Ishikawa (cell line): ENCODE measurements around the gene KRTAP25-1.

Source experiments
- CEBPB ChIP-seq: IDR thresholded peaks from 2 replicates; pipeline ENCODE4 v1.6.1; 2012
- CREB1 ChIP-seq: IDR thresholded peaks from 2 replicates; pipeline ENCODE4 v1.6.1; 2012; ENCODE audit warnings: low read depth
- EGR1 ChIP-seq: IDR thresholded peaks from 2 replicates; pipeline ENCODE4 v1.6.1; 2012
- EP300 ChIP-seq: IDR thresholded peaks from 2 replicates; pipeline ENCODE4 v1.6.1; 2012; ENCODE audit warnings: borderline replicate concordance
- FOXM1 ChIP-seq: IDR thresholded peaks from 2 replicates; pipeline ENCODE4 v1.6.1; 2012; ENCODE audit warnings: low read depth, borderline replicate concordance
- NFIC ChIP-seq: IDR thresholded peaks from 2 replicates; pipeline ENCODE4 v1.6.1; 2012
- RAD21 ChIP-seq: IDR thresholded peaks from 2 replicates; pipeline ENCODE4 v1.6.1; 2012; ENCODE audit warnings: low read depth
- TAF1 ChIP-seq: IDR thresholded peaks from 2 replicates; pipeline ENCODE4 v1.6.1; 2012; ENCODE audit warnings: low read depth, mild to moderate bottlenecking
- TCF12 ChIP-seq: IDR thresholded peaks from 2 replicates; pipeline ENCODE4 v1.6.1; 2012; ENCODE audit warnings: low read depth
- TEAD4 ChIP-seq: IDR thresholded peaks from 2 replicates; pipeline ENCODE4 v1.6.1; 2012
- YY1 ChIP-seq: IDR thresholded peaks from 2 replicates; pipeline ENCODE4 v1.6.1; 2012; ENCODE audit warnings: low read depth
- ZBTB7A ChIP-seq: IDR thresholded peaks from 2 replicates; pipeline ENCODE4 v1.6.1; 2012; ENCODE audit warnings: low read depth
- TF ChIP-seq, protein P1 (sequence below): IDR thresholded peaks from 2 replicates; pipeline ENCODE4 v1.6.1; 2012; ENCODE audit warnings: low read depth, mild to moderate bottlenecking
- TF ChIP-seq, protein P2 (sequence below): IDR thresholded peaks from 2 replicates; pipeline ENCODE4 v1.6.1; 2012
- TF ChIP-seq, protein P3 (sequence below): IDR thresholded peaks from 2 replicates; pipeline ENCODE4 v1.6.1; 2012

Gene KRTAP25-1

DNA sequence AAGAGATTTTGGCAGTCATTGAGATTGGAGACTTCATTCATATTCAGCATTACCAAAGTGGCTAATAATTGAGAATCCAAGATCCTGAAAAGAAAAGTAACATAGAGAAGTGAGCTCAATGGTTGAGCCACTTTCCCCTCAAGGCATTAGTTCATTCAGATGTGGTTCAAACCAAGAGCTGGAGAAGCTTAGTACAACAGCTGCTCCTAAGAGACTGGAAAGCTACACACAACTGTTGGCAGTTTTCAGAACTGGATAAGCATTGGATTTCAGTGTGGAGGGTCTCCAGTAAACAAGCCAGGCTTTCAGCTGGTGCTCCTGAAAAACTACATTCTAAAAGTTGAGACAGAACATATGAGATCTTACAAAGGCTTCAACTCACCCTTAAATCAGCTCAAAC is 44.3 kb downstream of the KRTAP25-1 start:
- no peak for TF ChIP-seq NFIC
- TF ChIP-seq, protein P1, sequence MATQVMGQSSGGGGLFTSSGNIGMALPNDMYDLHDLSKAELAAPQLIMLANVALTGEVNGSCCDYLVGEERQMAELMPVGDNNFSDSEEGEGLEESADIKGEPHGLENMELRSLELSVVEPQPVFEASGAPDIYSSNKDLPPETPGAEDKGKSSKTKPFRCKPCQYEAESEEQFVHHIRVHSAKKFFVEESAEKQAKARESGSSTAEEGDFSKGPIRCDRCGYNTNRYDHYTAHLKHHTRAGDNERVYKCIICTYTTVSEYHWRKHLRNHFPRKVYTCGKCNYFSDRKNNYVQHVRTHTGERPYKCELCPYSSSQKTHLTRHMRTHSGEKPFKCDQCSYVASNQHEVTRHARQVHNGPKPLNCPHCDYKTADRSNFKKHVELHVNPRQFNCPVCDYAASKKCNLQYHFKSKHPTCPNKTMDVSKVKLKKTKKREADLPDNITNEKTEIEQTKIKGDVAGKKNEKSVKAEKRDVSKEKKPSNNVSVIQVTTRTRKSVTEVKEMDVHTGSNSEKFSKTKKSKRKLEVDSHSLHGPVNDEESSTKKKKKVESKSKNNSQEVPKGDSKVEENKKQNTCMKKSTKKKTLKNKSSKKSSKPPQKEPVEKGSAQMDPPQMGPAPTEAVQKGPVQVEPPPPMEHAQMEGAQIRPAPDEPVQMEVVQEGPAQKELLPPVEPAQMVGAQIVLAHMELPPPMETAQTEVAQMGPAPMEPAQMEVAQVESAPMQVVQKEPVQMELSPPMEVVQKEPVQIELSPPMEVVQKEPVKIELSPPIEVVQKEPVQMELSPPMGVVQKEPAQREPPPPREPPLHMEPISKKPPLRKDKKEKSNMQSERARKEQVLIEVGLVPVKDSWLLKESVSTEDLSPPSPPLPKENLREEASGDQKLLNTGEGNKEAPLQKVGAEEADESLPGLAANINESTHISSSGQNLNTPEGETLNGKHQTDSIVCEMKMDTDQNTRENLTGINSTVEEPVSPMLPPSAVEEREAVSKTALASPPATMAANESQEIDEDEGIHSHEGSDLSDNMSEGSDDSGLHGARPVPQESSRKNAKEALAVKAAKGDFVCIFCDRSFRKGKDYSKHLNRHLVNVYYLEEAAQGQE, result no peak
- no peak for TF ChIP-seq YY1
- no peak for TF ChIP-seq TCF12
- no peak for TF ChIP-seq EGR1
- no peak for TF ChIP-seq CEBPB
- TF ChIP-seq EP300, result no peak
- TF ChIP-seq, protein P2, sequence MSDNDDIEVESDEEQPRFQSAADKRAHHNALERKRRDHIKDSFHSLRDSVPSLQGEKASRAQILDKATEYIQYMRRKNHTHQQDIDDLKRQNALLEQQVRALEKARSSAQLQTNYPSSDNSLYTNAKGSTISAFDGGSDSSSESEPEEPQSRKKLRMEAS, result no peak
- TF ChIP-seq FOXM1, result no peak
- TF ChIP-seq RAD21, result no peak
- no peak for TF ChIP-seq TEAD4

DNA sequence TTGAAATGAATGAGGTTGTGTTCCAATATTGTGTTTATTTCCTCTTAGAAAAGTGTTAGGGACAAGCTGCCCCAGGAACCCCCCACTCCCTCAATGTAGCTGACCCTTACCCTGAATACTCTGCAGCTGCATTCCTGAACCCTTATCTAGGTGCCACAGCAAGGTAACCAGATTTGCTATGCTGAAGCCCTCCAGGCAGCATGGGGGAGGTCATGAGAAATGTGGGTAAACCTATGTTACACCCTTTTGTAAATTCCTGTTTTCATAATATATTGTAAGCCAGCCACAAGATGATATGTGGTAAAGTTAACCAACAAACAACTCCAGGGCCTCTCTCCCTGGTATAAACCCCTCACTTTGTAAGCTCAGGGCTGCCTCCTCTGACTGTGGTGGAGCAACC is 45.6 kb downstream of the KRTAP25-1 start:
- TF ChIP-seq EP300, result no peak
- TF ChIP-seq ZBTB7A, result no peak
- no peak for TF ChIP-seq TAF1
- no peak for TF ChIP-seq EGR1
- no peak for TF ChIP-seq TCF12
- TF ChIP-seq, protein P1, result no peak
- TF ChIP-seq NFIC, result no peak
- TF ChIP-seq TEAD4, result no peak
- TF ChIP-seq CREB1, result no peak
- TF ChIP-seq, protein P2, result no peak
- TF ChIP-seq FOXM1, result no peak
- TF ChIP-seq RAD21, result no peak
- TF ChIP-seq CEBPB, result no peak
- TF ChIP-seq YY1, result no peak
- TF ChIP-seq, protein P3, sequence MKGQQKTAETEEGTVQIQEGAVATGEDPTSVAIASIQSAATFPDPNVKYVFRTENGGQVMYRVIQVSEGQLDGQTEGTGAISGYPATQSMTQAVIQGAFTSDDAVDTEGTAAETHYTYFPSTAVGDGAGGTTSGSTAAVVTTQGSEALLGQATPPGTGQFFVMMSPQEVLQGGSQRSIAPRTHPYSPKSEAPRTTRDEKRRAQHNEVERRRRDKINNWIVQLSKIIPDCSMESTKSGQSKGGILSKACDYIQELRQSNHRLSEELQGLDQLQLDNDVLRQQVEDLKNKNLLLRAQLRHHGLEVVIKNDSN, result no peak

DNA sequence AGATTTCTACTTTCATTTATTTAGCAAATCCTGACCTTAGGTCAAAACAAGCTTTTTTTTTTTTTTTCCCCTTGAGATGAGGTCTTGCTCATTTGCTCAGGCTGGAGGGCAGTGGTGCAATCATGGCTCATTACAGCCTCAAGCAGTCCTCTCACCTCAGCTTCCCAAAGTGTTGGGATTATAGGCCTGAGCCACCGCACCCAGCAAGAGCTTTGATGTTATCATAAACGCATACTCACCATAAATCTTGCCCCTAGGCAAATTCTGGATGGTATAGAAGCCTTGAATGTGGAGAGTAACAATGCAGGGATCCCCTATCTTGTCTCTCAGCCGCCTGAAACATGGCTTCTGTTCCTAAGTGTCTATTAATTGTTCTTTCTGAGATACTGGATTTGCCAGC is 48.7 kb downstream of the KRTAP25-1 start:
- TF ChIP-seq YY1 (no peak), ZBTB7A (no peak), RAD21 (no peak), TEAD4 (no peak), CEBPB (no peak), EGR1 (no peak), TAF1 (no peak), CREB1 (no peak), NFIC (no peak), TCF12 (no peak), FOXM1 (no peak), EP300 (no peak)
- TF ChIP-seq, protein P3, result no peak
- TF ChIP-seq, protein P2, result no peak
- TF ChIP-seq, protein P1, result no peak
